Omental fat pad (tissue), 4 donors: ENCODE data around the gene ALKBH7. TPM values are rescaled to one million over a fixed set of nuclear protein-coding genes. Genes with fewer than 3 reads are reported as not detected.

ENCODE experiments used
- ATAC-seq: fragments of 150-250 bp; one replicate; pipeline ENCODE4 v1.9.1; 2016; ENCODE audit warnings: mild to moderate bottlenecking, moderate library complexity; ENCODE audit not compliant: low FRiP score
- DNase-seq: peaks from one replicate; pipeline ENCODE4 v3.0.0-alpha.2; 2019; ENCODE audit warnings: low spot score
- total RNA-seq, 4 donors: library from RNA; depleted of rRNA; stranded (reverse); fragments of >200 nt; gene quantifications; one replicate each; pipeline ENCODE4 v1.1.0, GENCODE V29; 2016
- TF ChIP-seq, protein P1 (sequence below), 3 donors: fragments of 450-650 bp; IDR thresholded peaks; one replicate each; pipeline ENCODE4 v1.5.1; 2016 to 2017; ENCODE audit warnings: antibody characterized with exemption in 3 of 3, mild to moderate bottlenecking in 3 of 3, moderate library complexity in 2 of 3

The ALKBH7 gene
- total RNA-seq, 4 donors from 2014 or later, result 39.3 to 49.2 (median 43.4) TPM

DNA sequence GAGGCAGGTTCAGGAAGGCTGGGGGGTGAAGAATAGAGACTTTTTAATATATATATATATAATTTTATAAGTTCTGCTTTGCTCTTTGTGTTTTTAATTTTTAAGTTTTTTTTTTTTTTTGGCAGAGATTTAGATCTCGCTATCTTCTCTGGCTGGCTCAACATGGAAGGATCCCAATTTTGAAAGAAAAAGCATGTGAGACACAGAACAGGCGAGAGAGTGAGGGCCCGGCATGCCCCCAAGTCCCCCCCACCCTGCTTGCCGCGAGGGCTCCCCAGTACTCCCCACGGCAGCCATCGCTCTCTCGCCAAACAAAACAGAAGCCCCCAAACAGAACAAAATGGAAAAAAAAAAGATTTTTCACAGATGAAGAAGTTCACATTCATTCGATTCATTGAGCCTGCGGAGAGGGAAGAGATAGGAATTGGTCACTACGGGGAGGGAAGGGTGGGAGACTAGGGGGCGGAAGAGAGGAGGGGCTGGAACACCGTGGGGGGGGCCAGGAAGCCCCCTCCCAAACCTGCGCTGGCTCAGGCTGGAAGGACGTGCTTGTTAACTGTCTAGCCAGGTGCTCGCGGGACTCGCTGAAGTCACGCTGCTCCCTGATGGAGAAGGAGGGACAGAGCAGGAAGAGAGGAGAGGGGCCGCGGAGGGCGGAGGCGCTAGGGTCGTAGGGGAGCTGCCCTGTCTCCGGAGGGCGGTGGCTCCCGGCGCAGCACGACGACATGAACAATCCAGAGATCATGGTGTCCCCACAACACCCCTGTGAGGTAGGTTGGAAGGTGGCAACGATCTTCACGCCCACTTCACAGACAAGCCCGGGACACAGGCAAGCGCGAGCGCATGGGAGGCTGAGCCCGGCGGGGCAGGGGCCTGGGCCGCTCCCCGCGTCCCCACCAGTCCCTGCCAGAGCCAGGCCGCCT is 41.4 kb downstream of the ALKBH7 start:
- TF ChIP-seq, protein P1, sequence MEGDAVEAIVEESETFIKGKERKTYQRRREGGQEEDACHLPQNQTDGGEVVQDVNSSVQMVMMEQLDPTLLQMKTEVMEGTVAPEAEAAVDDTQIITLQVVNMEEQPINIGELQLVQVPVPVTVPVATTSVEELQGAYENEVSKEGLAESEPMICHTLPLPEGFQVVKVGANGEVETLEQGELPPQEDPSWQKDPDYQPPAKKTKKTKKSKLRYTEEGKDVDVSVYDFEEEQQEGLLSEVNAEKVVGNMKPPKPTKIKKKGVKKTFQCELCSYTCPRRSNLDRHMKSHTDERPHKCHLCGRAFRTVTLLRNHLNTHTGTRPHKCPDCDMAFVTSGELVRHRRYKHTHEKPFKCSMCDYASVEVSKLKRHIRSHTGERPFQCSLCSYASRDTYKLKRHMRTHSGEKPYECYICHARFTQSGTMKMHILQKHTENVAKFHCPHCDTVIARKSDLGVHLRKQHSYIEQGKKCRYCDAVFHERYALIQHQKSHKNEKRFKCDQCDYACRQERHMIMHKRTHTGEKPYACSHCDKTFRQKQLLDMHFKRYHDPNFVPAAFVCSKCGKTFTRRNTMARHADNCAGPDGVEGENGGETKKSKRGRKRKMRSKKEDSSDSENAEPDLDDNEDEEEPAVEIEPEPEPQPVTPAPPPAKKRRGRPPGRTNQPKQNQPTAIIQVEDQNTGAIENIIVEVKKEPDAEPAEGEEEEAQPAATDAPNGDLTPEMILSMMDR (IDR thresholded peaks at IDR 0.05), result no peak
- DNase-seq (no peak), ATAC-seq (no peak)

- ATAC-seq, result no peak
- TF ChIP-seq, protein P1 (IDR thresholded peaks at IDR 0.05), result no peak
- no peak for DNase-seq
Observed at GRCh38 chr19:6414793-6415590, 42.4 kb downstream of the ALKBH7 start.

- TF ChIP-seq, protein P1 (IDR thresholded peaks at IDR 0.05), result no peak
- no peak for DNase-seq
- ATAC-seq, result no peak
Observed at GRCh38 chr19:6415591-6416190, 43.1 kb downstream of the ALKBH7 start.

DNA sequence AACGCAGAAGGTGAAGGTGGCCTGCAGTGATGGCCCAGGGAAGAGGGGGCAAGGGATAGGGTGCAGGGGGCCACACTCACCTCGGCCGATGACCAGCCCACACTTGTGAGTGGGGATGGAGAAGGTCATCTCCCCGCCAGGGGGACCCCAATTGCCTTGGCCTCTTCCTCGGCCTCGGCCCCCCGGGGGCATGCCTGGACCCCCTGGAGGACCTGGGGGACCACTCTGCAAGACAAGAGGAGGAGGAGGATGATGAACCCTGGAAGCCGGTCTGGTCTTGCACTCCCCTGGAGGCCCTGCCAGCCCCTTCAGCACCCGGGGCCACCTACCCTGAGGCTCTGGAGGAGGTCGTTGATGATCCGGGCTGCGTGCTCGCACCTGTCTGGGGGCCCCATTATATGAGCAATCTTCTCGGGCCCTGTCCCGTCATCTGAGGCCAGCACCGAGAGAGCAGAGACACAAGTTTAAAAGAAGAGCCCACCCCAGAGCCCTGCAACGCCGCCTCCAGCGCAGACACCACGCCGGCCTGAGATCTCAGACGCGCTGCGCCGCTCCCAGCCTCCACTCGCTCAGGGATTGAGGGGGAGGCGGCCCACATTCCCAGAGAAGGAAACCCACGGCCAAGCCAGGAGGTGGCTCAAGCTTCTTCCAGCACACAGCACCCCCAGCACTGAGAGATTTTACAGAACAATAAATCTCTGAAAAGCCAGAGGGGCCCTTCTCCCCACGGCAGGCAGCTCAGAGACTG is 44.2 kb downstream of the ALKBH7 start:
- ATAC-seq, result no peak
- TF ChIP-seq, protein P1 (IDR thresholded peaks at IDR 0.05), result no peak

GRCh38 chr19:6417713-6418561 is 45.3 kb downstream of the ALKBH7 start:
- DNase-seq (no peak), ATAC-seq (no peak)
- TF ChIP-seq, protein P1 (IDR thresholded peaks at IDR 0.05), result no peak

More for the DNA sequence above, 44.2 kb downstream of the ALKBH7 start:
- DNase-seq, result no peak

- DNase-seq (no peak), ATAC-seq (no peak)
- TF ChIP-seq, protein P1 (IDR thresholded peaks at IDR 0.05), result no peak
Observed at GRCh38 chr19:6418562-6418932, 46.0 kb downstream of the ALKBH7 start.
